ENCODE results near the gene PRSS12. TPM values are rescaled to one million over a fixed set of nuclear protein-coding genes. Genes with fewer than 3 reads are reported as not detected.

The PRSS12 gene
- total RNA-seq, 1 experiment from 2014 or later: 0.23 TPM

- intact Hi-C loops (cut with micrococcal nuclease; ENCODE audit: unreplicated experiment) (no loop called here), in situ Hi-C loops (cut with HindIII; ENCODE audit: low pct_unique_long_range_greater_than_20kb, low sequenced_read_pairs) (no loop called here)
- ChIA-PET POLR2A (no interaction called here), CTCF (no interaction called here)
- no peak overlapping the region for H3K4me3 ChIP-seq (ENCODE audit: low read depth in 2 of 2, low read length in 2 of 2)
- no peaks in the 10 kb centered on the region for H3K4me1 ChIP-seq (ENCODE audit: control insufficient read depth, insufficient read depth, low read length)
- no TSS peak for BruUV-seq (replicated peaks)
- TF ChIP-seq SIN3A (IDR thresholded peaks at IDR 0.05; ENCODE audit: borderline replicate concordance, insufficient read depth, low read depth, low read length) (no peak), TCF7L2 (IDR thresholded peaks at IDR 0.05; ENCODE audit: low read depth, low read length) (no peak), REST (IDR thresholded peaks at IDR 0.05; ENCODE audit: insufficient read depth in 1 of 2, low read depth in 2 of 2, low read length in 1 of 2) (no peak), POLR2AphosphoS5 (IDR thresholded peaks at IDR 0.05; ENCODE audit: low read depth, low read length) (no peak), CTCF (IDR thresholded peaks at IDR 0.05) (no peak)
- H3K27me3 ChIP-seq (ENCODE audit: control insufficient read depth, insufficient read depth, low read length): no peaks in the 10 kb centered on the region
- no peak overlapping the region for H3K27ac ChIP-seq (ENCODE audit: low read length)
- no peaks in the 10 kb centered on the region for H3K36me3 ChIP-seq (ENCODE audit: control insufficient read depth, insufficient read depth, low read length)
- no peaks in the 10 kb centered on the region for H3K9me3 ChIP-seq (ENCODE audit: control insufficient read depth, insufficient read depth, low read depth, low read length)
- ATAC-seq (no peak), DNase-seq (ENCODE audit: low read depth, low spot score) (no peak)
These were observed 37.3 kb upstream of the PRSS12 start for GRCh38 chr4:118390121-118390520.

- in situ Hi-C loops (cut with HindIII; ENCODE audit: low pct_unique_long_range_greater_than_20kb, low sequenced_read_pairs): no loop called here
- no peak overlapping the region for H3K4me3 ChIP-seq (ENCODE audit: low read depth in 2 of 2, low read length in 2 of 2)
- no peaks in the 10 kb centered on the region for H3K9me3 ChIP-seq (ENCODE audit: control insufficient read depth, insufficient read depth, low read depth, low read length)
- intact Hi-C loops (cut with micrococcal nuclease; ENCODE audit: unreplicated experiment): no loop called here
- TF ChIP-seq REST (IDR thresholded peaks at IDR 0.05; ENCODE audit: insufficient read depth in 1 of 2, low read depth in 2 of 2, low read length in 1 of 2): no peak
- no peak for TF ChIP-seq TCF7L2 (IDR thresholded peaks at IDR 0.05; ENCODE audit: low read depth, low read length)
- TF ChIP-seq CTCF (IDR thresholded peaks at IDR 0.05): no peak
- no peak for TF ChIP-seq POLR2AphosphoS5 (IDR thresholded peaks at IDR 0.05; ENCODE audit: low read depth, low read length)
- TF ChIP-seq SIN3A (IDR thresholded peaks at IDR 0.05; ENCODE audit: borderline replicate concordance, insufficient read depth, low read depth, low read length): no peak
- ATAC-seq: no peak
- no peak for DNase-seq (ENCODE audit: low read depth, low spot score)
- no peaks in the 10 kb centered on the region for H3K36me3 ChIP-seq (ENCODE audit: control insufficient read depth, insufficient read depth, low read length)
- POLR2A ChIA-PET: no interaction called here
- no TSS peak for BruUV-seq (replicated peaks)
- no peaks in the 10 kb centered on the region for H3K4me1 ChIP-seq (ENCODE audit: control insufficient read depth, insufficient read depth, low read length)
- no peaks in the 10 kb centered on the region for H3K27me3 ChIP-seq (ENCODE audit: control insufficient read depth, insufficient read depth, low read length)
- CTCF ChIA-PET: no interaction called here
- H3K27ac ChIP-seq (ENCODE audit: low read length): no peak overlapping the region
These were observed 36.9 kb upstream of the PRSS12 start for GRCh38 chr4:118389721-118390120.
